Measurements from ENCODE around the gene CTIF.

Gene CTIF

DNA sequence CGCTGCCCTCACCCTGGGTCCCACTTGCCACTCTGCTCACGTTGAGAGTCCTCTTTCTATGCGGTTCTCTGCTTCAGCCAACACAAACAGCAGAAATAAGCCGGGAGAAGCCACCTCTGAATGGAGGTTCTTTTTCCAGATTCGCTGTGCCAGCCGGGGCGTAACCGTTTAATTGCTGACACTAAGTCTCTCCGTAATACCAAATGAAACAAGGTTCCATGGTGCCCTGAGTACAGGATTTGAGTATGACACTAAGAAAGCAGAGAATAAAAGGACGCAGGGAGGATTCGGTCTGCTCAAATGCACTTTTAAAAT lies 37.6 kb downstream of the CTIF start:
- Histone ChIP-seq H4K20me1 (ENCODE audit: insufficient read depth, low read length) (no peaks in the 10 kb centered on the region), H3K79me2 (ENCODE audit: low read length) (no peaks in the 10 kb centered on the region), H3K9me3 (replicated peaks; ENCODE audit: insufficient read depth, low read length) (no peaks in the 10 kb centered on the region), H3K4me2 (ENCODE audit: low read depth, low read length) (no peak overlapping the region), H3K27ac (ENCODE audit: low read length) (no peak overlapping the region), H3F3A (ENCODE audit: insufficient read depth, low read length) (no peaks in the 10 kb centered on the region), H3K4me3 (ENCODE audit: low read length) (no peak overlapping the region), H3K27me3 (replicated peaks; ENCODE audit: insufficient read depth, low read length) (no peaks in the 10 kb centered on the region), H3K9me2 (replicated peaks; ENCODE audit: insufficient read depth, low read length) (no peaks in the 10 kb centered on the region), H3K9ac (ENCODE audit: low read length) (no peak overlapping the region), H2AFZ (ENCODE audit: low read length) (no peak overlapping the region), H3K4me1 (ENCODE audit: low read length) (no peaks in the 10 kb centered on the region), H3K36me3 (replicated peaks; ENCODE audit: insufficient read depth, low read length) (no peaks in the 10 kb centered on the region)
- TF ChIP-seq, protein P1, sequence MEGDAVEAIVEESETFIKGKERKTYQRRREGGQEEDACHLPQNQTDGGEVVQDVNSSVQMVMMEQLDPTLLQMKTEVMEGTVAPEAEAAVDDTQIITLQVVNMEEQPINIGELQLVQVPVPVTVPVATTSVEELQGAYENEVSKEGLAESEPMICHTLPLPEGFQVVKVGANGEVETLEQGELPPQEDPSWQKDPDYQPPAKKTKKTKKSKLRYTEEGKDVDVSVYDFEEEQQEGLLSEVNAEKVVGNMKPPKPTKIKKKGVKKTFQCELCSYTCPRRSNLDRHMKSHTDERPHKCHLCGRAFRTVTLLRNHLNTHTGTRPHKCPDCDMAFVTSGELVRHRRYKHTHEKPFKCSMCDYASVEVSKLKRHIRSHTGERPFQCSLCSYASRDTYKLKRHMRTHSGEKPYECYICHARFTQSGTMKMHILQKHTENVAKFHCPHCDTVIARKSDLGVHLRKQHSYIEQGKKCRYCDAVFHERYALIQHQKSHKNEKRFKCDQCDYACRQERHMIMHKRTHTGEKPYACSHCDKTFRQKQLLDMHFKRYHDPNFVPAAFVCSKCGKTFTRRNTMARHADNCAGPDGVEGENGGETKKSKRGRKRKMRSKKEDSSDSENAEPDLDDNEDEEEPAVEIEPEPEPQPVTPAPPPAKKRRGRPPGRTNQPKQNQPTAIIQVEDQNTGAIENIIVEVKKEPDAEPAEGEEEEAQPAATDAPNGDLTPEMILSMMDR (IDR thresholded peaks at IDR 0.05; ENCODE audit: low read length), result no peak
- TF ChIP-seq EZH2phosphoT487 (IDR thresholded peaks at IDR 0.05; ENCODE audit: low read length) (no peak), EZH2 (optimal IDR thresholded peaks at IDR 0.05; ENCODE audit: low read depth, low read length) (no peak)
- DNase-seq, result no peak

GRCh38 chr18:48577478-48578190 lies 38.8 kb downstream of the CTIF start:
- H3K4me3 ChIP-seq (ENCODE audit: low read length), result no peak overlapping the region
- no peaks in the 10 kb centered on the region for H3K36me3 ChIP-seq (replicated peaks; ENCODE audit: insufficient read depth, low read length)

DNA sequence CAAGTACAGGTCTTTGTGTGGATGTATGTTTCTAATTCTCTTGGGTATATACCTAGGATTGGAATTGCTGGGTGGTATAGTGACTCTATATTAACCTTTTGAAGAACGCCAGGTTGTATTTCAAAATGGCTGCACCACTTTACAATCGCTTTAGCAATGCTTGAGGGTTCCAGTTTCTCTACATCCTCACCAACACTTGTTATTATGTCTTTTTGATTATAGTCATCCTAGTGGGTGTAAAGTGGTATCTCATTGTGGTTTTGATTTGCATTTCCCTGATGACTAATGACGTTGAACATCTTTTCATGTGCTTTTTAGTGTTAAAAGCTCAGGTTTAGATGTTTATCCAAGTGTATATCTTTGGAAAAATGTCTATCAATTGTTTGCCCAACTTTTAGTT lies 39.5 kb downstream of the CTIF start:
- Histone ChIP-seq H3K4me2 (ENCODE audit: low read depth, low read length) (no peak overlapping the region), H3F3A (ENCODE audit: insufficient read depth, low read length) (no peaks in the 10 kb centered on the region), H4K20me1 (ENCODE audit: insufficient read depth, low read length) (no peaks in the 10 kb centered on the region), H3K36me3 (replicated peaks; ENCODE audit: insufficient read depth, low read length) (no peaks in the 10 kb centered on the region), H3K4me1 (ENCODE audit: low read length) (no peaks in the 10 kb centered on the region), H3K4me3 (ENCODE audit: low read length) (no peak overlapping the region), H2AFZ (ENCODE audit: low read length) (no peak overlapping the region), H3K27me3 (replicated peaks; ENCODE audit: insufficient read depth, low read length) (no peaks in the 10 kb centered on the region), H3K9me3 (replicated peaks; ENCODE audit: insufficient read depth, low read length) (no peaks in the 10 kb centered on the region), H3K27ac (ENCODE audit: low read length) (no peak overlapping the region), H3K79me2 (ENCODE audit: low read length) (no peaks in the 10 kb centered on the region), H3K9me2 (replicated peaks; ENCODE audit: insufficient read depth, low read length) (no peaks in the 10 kb centered on the region), H3K9ac (ENCODE audit: low read length) (no peak overlapping the region)
- TF ChIP-seq, protein P1 (IDR thresholded peaks at IDR 0.05; ENCODE audit: low read length), result no peak
- TF ChIP-seq EZH2 (optimal IDR thresholded peaks at IDR 0.05; ENCODE audit: low read depth, low read length), result no peak
- no peak for TF ChIP-seq EZH2phosphoT487 (IDR thresholded peaks at IDR 0.05; ENCODE audit: low read length)
- no peak for DNase-seq

More at GRCh38 chr18:48577478-48578190, 38.8 kb downstream of the CTIF start:
- H3K27me3 ChIP-seq (replicated peaks; ENCODE audit: insufficient read depth, low read length), result no peaks in the 10 kb centered on the region
- no peaks in the 10 kb centered on the region for H3K79me2 ChIP-seq (ENCODE audit: low read length)
- no peak overlapping the region for H3K4me2 ChIP-seq (ENCODE audit: low read depth, low read length)
- H3K27ac ChIP-seq (ENCODE audit: low read length), result no peak overlapping the region
- H3F3A ChIP-seq (ENCODE audit: insufficient read depth, low read length), result no peaks in the 10 kb centered on the region
- DNase-seq, result no peak
- H4K20me1 ChIP-seq (ENCODE audit: insufficient read depth, low read length), result no peaks in the 10 kb centered on the region
- H3K9ac ChIP-seq (ENCODE audit: low read length), result no peak overlapping the region
- no peaks in the 10 kb centered on the region for H3K9me3 ChIP-seq (replicated peaks; ENCODE audit: insufficient read depth, low read length)
- TF ChIP-seq EZH2 (optimal IDR thresholded peaks at IDR 0.05; ENCODE audit: low read depth, low read length) (no peak), EZH2phosphoT487 (IDR thresholded peaks at IDR 0.05; ENCODE audit: low read length) (no peak)
- TF ChIP-seq, protein P1 (IDR thresholded peaks at IDR 0.05; ENCODE audit: low read length), result no peak
- no peaks in the 10 kb centered on the region for H3K9me2 ChIP-seq (replicated peaks; ENCODE audit: insufficient read depth, low read length)
- H2AFZ ChIP-seq (ENCODE audit: low read length), result no peak overlapping the region
- no peaks in the 10 kb centered on the region for H3K4me1 ChIP-seq (ENCODE audit: low read length)

Measured in MM.1S (cell line).